Measurements from ENCODE around the gene STARD9. TPM values are rescaled to one million over a fixed set of nuclear protein-coding genes. Genes with fewer than 3 reads are reported as not detected.

The STARD9 gene
- total RNA-seq, 1 experiment from 2014 or later = 5.0 TPM

- no peaks in the 10 kb centered on the region for H3K79me2 ChIP-seq (ENCODE audit: insufficient read depth, low read length)
- POLR2A ChIA-PET = interaction anchor here (0.6 kb wide), 1 partner anchor 1068 kb away, joined by 3 read pairs; no protein-coding TSS in a partner anchor
- H3K9me3 ChIP-seq (ENCODE audit: control insufficient read depth in 1 of 2, insufficient read depth in 1 of 2, low read depth in 1 of 2, low read length in 2 of 2) = no peaks in the 10 kb centered on the region
- no peaks in the 10 kb centered on the region for H4K20me1 ChIP-seq (ENCODE audit: insufficient read depth)
- H2AFZ ChIP-seq (ENCODE audit: low read depth, low read length, poor library complexity, severe bottlenecking) = no peak overlapping the region
- DNase-seq (ENCODE audit: low read depth, low spot score) (no peak), ATAC-seq (no peak)
- TF ChIP-seq CTCF (IDR thresholded peaks at IDR 0.05 in 2 of 3, conservative IDR thresholded peaks at IDR 0.05 in 1 of 3; ENCODE audit: borderline replicate concordance in 1 of 3, insufficient read depth in 1 of 3, low read depth in 2 of 3, low read length in 2 of 3) = no peak
- TF ChIP-seq FOSL1 (IDR thresholded peaks at IDR 0.05; ENCODE audit: low read depth) = no peak
- TF ChIP-seq EGR1 (IDR thresholded peaks at IDR 0.05; ENCODE audit: low read depth) = no peak
- no peak for TF ChIP-seq YY1 (IDR thresholded peaks at IDR 0.05; ENCODE audit: extremely low read depth, insufficient replicate concordance, low read depth, low read length)
- no peak overlapping the region for H3K9ac ChIP-seq (ENCODE audit: low read length)
- H3K4me3 ChIP-seq (replicated peaks in 1 of 2; ENCODE audit: low read depth in 1 of 2, low read length in 2 of 2) = no peak overlapping the region
- no TSS peak for BruUV-seq (replicated peaks)
- intact Hi-C loops (cut with micrococcal nuclease) = no loop called here
- H3K4me1 ChIP-seq (ENCODE audit: control insufficient read depth in 1 of 2, insufficient read depth in 2 of 2, low read length in 2 of 2) = peaks cover 0 to 5% of the 10 kb centered on the region in 2 experiments; a peak in 2 of 4 replicates
- CTCF ChIA-PET = no interaction called here
- RAD21 ChIA-PET (ENCODE audit: low non-redundant PET in 1 of 2, low total read pairs in 2 of 2, uncharacterized antibody in 2 of 2, unreplicated experiment in 2 of 2) = no interaction called here
- H3K36me3 ChIP-seq (ENCODE audit: control insufficient read depth in 1 of 2, insufficient read depth in 2 of 2, low read length in 2 of 2) = no peaks in the 10 kb centered on the region
- no peak overlapping the region for H3K4me2 ChIP-seq (ENCODE audit: low read length)
- no peaks in the 10 kb centered on the region for H3K27me3 ChIP-seq (ENCODE audit: insufficient read depth, low read length)
- no peak overlapping the region for H3K27ac ChIP-seq (ENCODE audit: low read depth, low read length)
- no peaks in the 10 kb centered on the region for H3K9me2 ChIP-seq (ENCODE audit: insufficient read depth)
Measured at GRCh38 chr15:42612367-42612912, 37.0 kb downstream of the STARD9 start.

- no peak overlapping the region for H3K9ac ChIP-seq (ENCODE audit: low read length)
- H4K20me1 ChIP-seq (ENCODE audit: insufficient read depth) = no peaks in the 10 kb centered on the region
- H3K4me2 ChIP-seq (ENCODE audit: low read length) = no peak overlapping the region
- H3K27ac ChIP-seq (ENCODE audit: low read depth, low read length) = no peak overlapping the region
- CTCF ChIA-PET = no interaction called here
- no peaks in the 10 kb centered on the region for H3K79me2 ChIP-seq (ENCODE audit: insufficient read depth, low read length)
- H3K4me1 ChIP-seq (ENCODE audit: control insufficient read depth in 1 of 2, insufficient read depth in 2 of 2, low read length in 2 of 2) = no peaks in the 10 kb centered on the region
- no TSS peak for BruUV-seq (replicated peaks)
- RAD21 ChIA-PET (ENCODE audit: low non-redundant PET in 1 of 2, low total read pairs in 2 of 2, uncharacterized antibody in 2 of 2, unreplicated experiment in 2 of 2) = no interaction called here
- H3K4me3 ChIP-seq (replicated peaks in 1 of 2; ENCODE audit: low read depth in 1 of 2, low read length in 2 of 2) = no peak overlapping the region
- POLR2A ChIA-PET = no interaction called here
- ATAC-seq = no peak
- intact Hi-C loops (cut with micrococcal nuclease) = no loop called here
- H2AFZ ChIP-seq (ENCODE audit: low read depth, low read length, poor library complexity, severe bottlenecking) = no peak overlapping the region
- no peaks in the 10 kb centered on the region for H3K9me3 ChIP-seq (ENCODE audit: control insufficient read depth in 1 of 2, insufficient read depth in 1 of 2, low read depth in 1 of 2, low read length in 2 of 2)
- no peaks in the 10 kb centered on the region for H3K36me3 ChIP-seq (ENCODE audit: control insufficient read depth in 1 of 2, insufficient read depth in 2 of 2, low read length in 2 of 2)
- H3K9me2 ChIP-seq (ENCODE audit: insufficient read depth) = no peaks in the 10 kb centered on the region
- DNase-seq (ENCODE audit: low read depth, low spot score) = no peak
- H3K27me3 ChIP-seq (ENCODE audit: insufficient read depth, low read length) = no peaks in the 10 kb centered on the region
- TF ChIP-seq YY1 (IDR thresholded peaks at IDR 0.05; ENCODE audit: extremely low read depth, insufficient replicate concordance, low read depth, low read length) (no peak), ZBTB33 (IDR thresholded peaks at IDR 0.05; ENCODE audit: extremely low read depth, insufficient replicate concordance, low read length) (no peak), JUND (IDR thresholded peaks at IDR 0.05) (no peak), CBX3 (IDR thresholded peaks at IDR 0.05; ENCODE audit: low read depth) (no peak), ZNF274 (IDR thresholded peaks at IDR 0.05; ENCODE audit: low read depth, low read length) (no peak), FOSL1 (IDR thresholded peaks at IDR 0.05; ENCODE audit: low read depth) (no peak), POLR2A (IDR thresholded peaks at IDR 0.05; ENCODE audit: borderline replicate concordance, extremely low read depth, insufficient read depth, insufficient read length) (no peak), SRF (IDR thresholded peaks at IDR 0.05; ENCODE audit: low read depth) (no peak), RAD21 (IDR thresholded peaks at IDR 0.05; ENCODE audit: low read depth) (no peak), POLR2AphosphoS5 (IDR thresholded peaks at IDR 0.05; ENCODE audit: low read depth, low read length) (no peak), CTCF (IDR thresholded peaks at IDR 0.05 in 2 of 3, conservative IDR thresholded peaks at IDR 0.05 in 1 of 3; ENCODE audit: borderline replicate concordance in 1 of 3, insufficient read depth in 1 of 3, low read depth in 2 of 3, low read length in 2 of 3) (no peak)
Measured at GRCh38 chr15:42616107-42616506, 40.7 kb downstream of the STARD9 start.
